Esophagus (tissue), 2 donors: ENCODE measurements around the gene WDR48. TPM values are rescaled to one million over a fixed set of nuclear protein-coding genes. Genes with fewer than 3 reads are reported as not detected.

Source experiments
- H3K27ac ChIP-seq, 2 donors: one replicate each; pipeline ENCODE4 v1.5.1; 2013; ENCODE audit warnings: low read depth in 2 of 2, mild to moderate bottlenecking in 2 of 2, inconsistent platforms in 1 of 2, low read length in 1 of 2, moderate library complexity in 1 of 2
- H3K27me3 ChIP-seq, 2 donors: one replicate each; pipeline ENCODE4 v1.6.1; 2013; ENCODE audit warnings: low read length in 2 of 2, control low read depth in 1 of 2, mild to moderate bottlenecking in 1 of 2; ENCODE audit not compliant: insufficient read depth in 2 of 2, control insufficient read depth in 1 of 2
- H3K36me3 ChIP-seq, 2 donors: one replicate each; pipeline ENCODE4 v1.6.1; 2013; ENCODE audit warnings: low read length in 1 of 2; ENCODE audit not compliant: control insufficient read depth in 2 of 2, insufficient read depth in 2 of 2
- H3K4me1 ChIP-seq, 2 donors: one replicate each; pipeline ENCODE4 v1.6.1; 2013; ENCODE audit warnings: low read length in 1 of 2; ENCODE audit not compliant: control insufficient read depth in 2 of 2, insufficient read depth in 2 of 2
- H3K4me3 ChIP-seq, 2 donors: one replicate each; pipeline ENCODE4 v1.5.1; 2013; ENCODE audit warnings: low read length in 2 of 2, mild to moderate bottlenecking in 2 of 2, low read depth in 1 of 2, moderate library complexity in 1 of 2
- H3K9me3 ChIP-seq, 2 donors: one replicate each; pipeline ENCODE4 v1.6.1; 2013; ENCODE audit warnings: mild to moderate bottlenecking in 2 of 2, low read depth in 1 of 2, low read length in 1 of 2, moderate library complexity in 1 of 2; ENCODE audit not compliant: control insufficient read depth in 2 of 2, insufficient read depth in 1 of 2
- WGBS, 2 donors: extraction: QIAGEN DNeasy Blood & Tissue Kit; methylation state at CpG; one replicate each; pipeline ENCODE4 v1.1.7; 2013; 5-methylcytosine and 5-hydroxymethylcytosine counted together
- polyA plus RNA-seq, 2 donors: library from polyadenylated mRNA; stranded (reverse); fragments of 200-250 nt; gene quantifications; one replicate each; pipeline ENCODE4 v1.2.3, GENCODE V29; 2013
- donor health status: healthy with polysubstance abuse.
- donor health status: Bipolar disorder and iron deficiency.

WDR48 gene
- polyA plus RNA-seq, 2 donors = 7.3 to 10.4 TPM

GRCh38 chr3:39082666-39083313 lies 31.0 kb downstream of the WDR48 start:
- Histone ChIP-seq H3K36me3 (peaks cover 8 to 14% of the 10 kb centered on the region in 2 donors), H3K27ac (no peak overlapping the region), H3K4me3 (no peak overlapping the region), H3K9me3 (no peaks in the 10 kb centered on the region), H3K27me3 (no peaks in the 10 kb centered on the region), H3K4me1 (no peaks in the 10 kb centered on the region)
- 97 to 98% methylated on average over 4 of the region's 4 CpGs for WGBS, 2 donors

GRCh38 chr3:39086144-39086543 lies 34.3 kb downstream of the WDR48 start:
- Histone ChIP-seq H3K9me3 (no peaks in the 10 kb centered on the region), H3K36me3 (peaks cover 11 to 17% of the 10 kb centered on the region in 2 donors), H3K4me3 (no peak overlapping the region), H3K27ac (no peak overlapping the region), H3K27me3 (no peaks in the 10 kb centered on the region), H3K4me1 (no peaks in the 10 kb centered on the region)
- 84 to 87% methylated on average over 4 of the region's 4 CpGs for WGBS, 2 donors

- Histone ChIP-seq H3K27me3 (no peaks in the 10 kb centered on the region), H3K27ac (no peak overlapping the region), H3K9me3 (no peaks in the 10 kb centered on the region), H3K36me3 (peaks cover 9 to 18% of the 10 kb centered on the region in 2 donors), H3K4me1 (no peaks in the 10 kb centered on the region), H3K4me3 (no peak overlapping the region)
- 93 to 94% methylated on average over 3 of the region's 3 CpGs for WGBS, 2 donors
Observed at GRCh38 chr3:39088456-39088855, 36.6 kb downstream of the WDR48 start.

GRCh38 chr3:39088889-39089288 lies 37.1 kb downstream of the WDR48 start:
- WGBS, 2 donors = 79 to 80% methylated on average over 3 of the region's 3 CpGs
- Histone ChIP-seq H3K27me3 (no peaks in the 10 kb centered on the region), H3K9me3 (no peaks in the 10 kb centered on the region), H3K27ac (no peak overlapping the region), H3K36me3 (peaks cover 9 to 18% of the 10 kb centered on the region in 2 donors), H3K4me3 (no peak overlapping the region), H3K4me1 (no peaks in the 10 kb centered on the region)

GRCh38 chr3:39090922-39091321 lies 39.1 kb downstream of the WDR48 start:
- no peaks in the 10 kb centered on the region for H3K9me3 ChIP-seq
- H3K27me3 ChIP-seq = no peaks in the 10 kb centered on the region
- H3K4me3 ChIP-seq = no peak overlapping the region
- 84 to 89% methylated on average over 2 of the region's 2 CpGs for WGBS, 2 donors
- H3K27ac ChIP-seq = no peak overlapping the region
- peaks cover 7 to 25% of the 10 kb centered on the region in 2 donors for H3K36me3 ChIP-seq
- H3K4me1 ChIP-seq = no peaks in the 10 kb centered on the region

- Histone ChIP-seq H3K4me1 (no peaks in the 10 kb centered on the region), H3K27ac (no peak overlapping the region), H3K9me3 (no peaks in the 10 kb centered on the region), H3K36me3 (peaks cover 23 to 49% of the 10 kb centered on the region in 2 donors), H3K27me3 (no peaks in the 10 kb centered on the region), H3K4me3 (no peak overlapping the region)
- WGBS, 2 donors = 85% methylated on average over 7 of the region's 7 CpGs
Observed at GRCh38 chr3:39094851-39095677, 43.2 kb downstream of the WDR48 start.

GRCh38 chr3:39095778-39096177 lies 44.0 kb downstream of the WDR48 start:
- Histone ChIP-seq H3K27me3 (no peaks in the 10 kb centered on the region), H3K36me3 (peaks cover 23 to 51% of the 10 kb centered on the region in 2 donors), H3K4me1 (no peaks in the 10 kb centered on the region), H3K4me3 (no peak overlapping the region), H3K27ac (no peak overlapping the region), H3K9me3 (no peaks in the 10 kb centered on the region)
- WGBS, 2 donors = 71 to 75% methylated on average over 3 of the region's 3 CpGs

- WGBS, 2 donors = 37 to 47% methylated on average over 3 of the region's 3 CpGs
- H3K27me3 ChIP-seq = no peaks in the 10 kb centered on the region
- H3K27ac ChIP-seq = no peak overlapping the region
- peaks cover 23 to 51% of the 10 kb centered on the region in 2 donors for H3K36me3 ChIP-seq
- H3K4me1 ChIP-seq = no peaks in the 10 kb centered on the region
- no peaks in the 10 kb centered on the region for H3K9me3 ChIP-seq
- H3K4me3 ChIP-seq = no peak overlapping the region
Observed at GRCh38 chr3:39096775-39097174, 45.0 kb downstream of the WDR48 start.

GRCh38 chr3:39097716-39098472 lies 46.1 kb downstream of the WDR48 start:
- H3K4me1 ChIP-seq = peaks cover 0 to under 1% of the 10 kb centered on the region in 2 donors
- WGBS, 2 donors = 86 to 88% methylated on average over 8 of the region's 8 CpGs
- peaks cover 23 to 50% of the 10 kb centered on the region in 2 donors for H3K36me3 ChIP-seq
- H3K4me3 ChIP-seq = no peak overlapping the region
- no peaks in the 10 kb centered on the region for H3K9me3 ChIP-seq
- no peak overlapping the region for H3K27ac ChIP-seq
- no peaks in the 10 kb centered on the region for H3K27me3 ChIP-seq
